Activated CD8-positive, alpha-beta memory T cell treated with anti-CD3 and anti-CD28 coated beads, Interleukin-2, amount 50 U/mL, for 1 hour (primary cell): ENCODE results near the gene PASK.

Experiments used
- DNase-seq: peaks from one replicate; pipeline ENCODE4 v3.0.0-alpha.2; 2020; ENCODE audit errors: extremely low read depth

Gene PASK

GRCh38 chr2:241180495-241180894 is 31.2 kb upstream of the PASK start:
- DNase-seq = no peak

GRCh38 chr2:241179899-241180298 is 30.6 kb upstream of the PASK start:
- no peak for DNase-seq

- DNase-seq = no peak
These were observed 29.7 kb upstream of the PASK start for GRCh38 chr2:241178961-241179360.

- no peak for DNase-seq
These were observed 28.5 kb upstream of the PASK start for GRCh38 chr2:241177526-241178334.

- no peak for DNase-seq
These were observed 24.3 kb upstream of the PASK start for GRCh38 chr2:241173557-241173956.

GRCh38 chr2:241168366-241168765 is 19.1 kb upstream of the PASK start:
- no peak for DNase-seq

GRCh38 chr2:241163601-241164118 is 14.4 kb upstream of the PASK start:
- DNase-seq = no peak

GRCh38 chr2:241161646-241162281 is 12.5 kb upstream of the PASK start:
- no peak for DNase-seq

GRCh38 chr2:241160318-241160717 is 11.0 kb upstream of the PASK start:
- DNase-seq = no peak

- no peak for DNase-seq
These were observed 9.8 kb upstream of the PASK start for GRCh38 chr2:241159116-241159515.

- no peak for DNase-seq
These were observed 9.3 kb upstream of the PASK start for GRCh38 chr2:241158546-241158900.

- no peak for DNase-seq
These were observed 8.7 kb upstream of the PASK start for GRCh38 chr2:241157841-241158545.

GRCh38 chr2:241156971-241157441 is 7.7 kb upstream of the PASK start:
- DNase-seq = no peak

- DNase-seq = no peak
These were observed 6.7 kb upstream of the PASK start for GRCh38 chr2:241155936-241156335.

- no peak for DNase-seq
These were observed 5.6 kb upstream of the PASK start for GRCh38 chr2:241154915-241155314.

- DNase-seq = no peak
These were observed 4.3 kb upstream of the PASK start for GRCh38 chr2:241153616-241154015.

GRCh38 chr2:241151934-241152660 is 2.8 kb upstream of the PASK start:
- no peak for DNase-seq

GRCh38 chr2:241150660-241151530 is 1.6 kb upstream of the PASK start:
- no peak for DNase-seq

GRCh38 chr2:241149925-241150659 is 820 bp upstream of the PASK start, which contains the start of gene PPP1R7:
TSS of gene PPP1R7 (plus strand) at chr2:241150467. CDS start at chr2:241150496, 29 bp downstream.
- peak; percentile 88 for DNase-seq

- no peak for DNase-seq
These were observed 328 bp upstream of the PASK start for GRCh38 chr2:241149675-241149924.
